Ramos (cell line): ENCODE results near the gene DHX32.

Source experiments
- in situ Hi-C: fragments of 300-500 bp; cut with MboI; formaldehyde crosslinking; loops from one replicate; pipeline ENCODE4 v1.14.3; 2022; ENCODE audit warnings: low sequenced_read_pairs; ENCODE audit not compliant: unreplicated experiment

The DHX32 gene

DNA sequence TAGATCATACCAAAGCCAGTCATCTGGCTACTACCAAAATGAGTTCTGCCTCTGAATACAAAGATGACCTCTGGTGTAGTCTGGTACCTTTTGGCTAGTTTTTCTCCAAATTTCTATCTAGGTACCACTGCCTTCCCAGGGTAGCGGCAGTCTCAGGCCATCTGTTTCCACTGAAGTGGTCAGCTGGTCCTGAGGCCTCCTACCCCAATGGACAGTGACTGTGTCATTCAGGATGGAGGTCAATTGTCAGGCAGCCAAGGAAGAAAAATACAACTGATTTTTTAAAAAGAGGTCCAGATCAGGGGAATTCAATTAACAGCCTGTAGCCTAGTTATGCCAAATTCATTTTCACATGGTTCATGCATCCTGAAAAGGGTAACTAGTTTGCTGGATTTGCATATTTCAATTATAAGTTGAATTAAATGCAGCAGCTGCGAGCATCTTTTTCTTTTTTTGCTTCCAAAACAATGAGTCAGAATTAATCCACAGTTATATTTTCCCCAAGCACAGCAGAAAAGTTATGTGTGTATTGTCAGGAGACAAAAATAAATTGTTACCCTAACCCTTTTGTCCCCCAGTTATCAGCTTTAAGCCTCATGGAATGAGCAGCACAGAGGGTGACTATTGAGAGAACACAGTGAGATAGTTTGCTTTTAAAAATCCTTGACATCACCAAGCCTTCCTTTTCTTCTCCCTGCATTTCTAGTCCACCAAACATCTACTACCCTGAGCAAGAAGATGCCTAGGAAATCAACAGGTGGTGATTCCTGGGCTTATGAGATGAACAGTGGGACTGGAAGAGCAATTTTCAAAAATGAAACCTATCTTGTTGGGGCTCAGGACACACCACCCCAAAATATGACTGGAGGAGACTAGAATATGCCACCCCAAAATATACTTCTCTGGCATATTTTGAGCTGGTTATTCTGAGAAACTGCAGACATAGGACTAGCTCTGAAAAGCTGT, 30.0 kb downstream of the DHX32 start:
- in situ Hi-C loops = no loop called here

DNA sequence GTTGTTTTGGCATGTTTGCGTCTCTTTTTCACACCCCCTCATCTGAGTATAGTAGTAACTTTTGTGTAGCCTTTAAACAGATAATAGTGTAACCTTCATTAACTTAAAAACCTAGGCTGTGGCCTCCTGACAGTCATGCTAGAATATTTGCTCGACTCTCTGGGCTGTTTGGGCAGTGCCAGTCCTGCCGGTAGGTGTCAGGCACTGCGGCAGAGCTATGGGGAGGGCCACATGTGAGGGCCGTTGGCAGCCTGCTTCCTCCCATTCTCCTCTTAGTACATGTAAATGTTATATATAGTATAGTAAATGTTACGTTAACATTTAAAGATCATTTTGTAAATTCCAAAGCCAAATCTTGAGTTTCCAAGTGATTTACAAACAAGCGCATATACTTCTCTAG, 31.6 kb downstream of the DHX32 start:
- in situ Hi-C loops = no loop called here

DNA sequence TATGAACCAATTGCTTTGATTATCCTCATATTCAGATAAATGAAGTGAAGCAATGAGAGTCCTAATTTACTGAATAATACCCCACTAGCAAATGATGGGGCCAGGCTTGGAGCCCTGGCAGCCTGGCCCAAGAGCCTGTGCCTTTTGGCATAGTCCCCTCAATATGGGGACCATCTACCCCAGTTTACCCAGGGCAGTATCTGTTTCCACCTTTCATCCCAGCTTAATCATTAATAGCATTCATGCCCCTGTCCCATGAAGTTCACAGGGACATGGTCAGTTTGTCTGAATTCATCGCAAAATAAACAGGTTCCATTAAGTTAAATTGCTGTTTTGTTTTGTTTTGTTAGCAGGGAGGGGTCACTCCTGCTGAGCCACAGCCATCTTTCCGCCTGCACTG, 32.2 kb downstream of the DHX32 start:
- in situ Hi-C loops = no loop called here

DNA sequence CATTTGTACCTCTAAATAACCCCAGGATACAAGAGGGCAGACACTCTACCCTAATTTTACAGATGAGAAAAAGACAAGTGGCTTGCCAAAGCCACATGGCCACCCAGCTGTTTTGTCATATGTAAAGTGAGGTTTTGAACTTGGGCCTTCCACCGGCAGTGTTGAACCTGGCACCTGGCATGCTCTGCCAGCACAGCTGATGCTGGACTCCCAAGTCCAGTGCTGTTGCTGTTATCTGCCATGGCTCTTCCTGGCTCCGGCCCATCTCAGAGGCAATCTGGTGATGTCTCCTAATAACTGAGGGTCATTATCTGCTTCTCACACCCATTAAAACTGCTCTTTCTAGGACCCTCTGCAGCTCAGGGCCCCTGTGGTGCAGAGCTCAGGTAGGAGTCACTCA, 32.7 kb downstream of the DHX32 start:
- in situ Hi-C loops = no loop called here

DNA sequence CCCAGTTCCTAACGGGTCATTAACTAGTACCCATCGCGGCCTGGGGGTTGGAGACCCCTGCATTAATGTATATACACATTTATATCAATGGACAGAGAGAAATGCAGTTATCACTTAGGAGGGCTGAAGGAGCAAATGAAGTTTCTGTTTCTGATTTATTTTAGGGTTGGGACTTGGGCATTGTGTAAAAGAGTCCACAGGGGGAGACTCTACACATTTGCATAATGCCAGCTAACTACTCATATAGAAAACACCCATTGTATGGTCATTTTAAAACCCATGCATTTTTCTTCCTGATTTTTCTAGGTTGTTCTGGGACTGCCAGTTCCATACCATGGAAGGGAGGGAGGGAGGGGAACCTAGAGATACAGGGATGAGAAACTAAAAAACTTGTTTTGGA, 34.2 kb downstream of the DHX32 start:
- in situ Hi-C loops = no loop called here

DNA sequence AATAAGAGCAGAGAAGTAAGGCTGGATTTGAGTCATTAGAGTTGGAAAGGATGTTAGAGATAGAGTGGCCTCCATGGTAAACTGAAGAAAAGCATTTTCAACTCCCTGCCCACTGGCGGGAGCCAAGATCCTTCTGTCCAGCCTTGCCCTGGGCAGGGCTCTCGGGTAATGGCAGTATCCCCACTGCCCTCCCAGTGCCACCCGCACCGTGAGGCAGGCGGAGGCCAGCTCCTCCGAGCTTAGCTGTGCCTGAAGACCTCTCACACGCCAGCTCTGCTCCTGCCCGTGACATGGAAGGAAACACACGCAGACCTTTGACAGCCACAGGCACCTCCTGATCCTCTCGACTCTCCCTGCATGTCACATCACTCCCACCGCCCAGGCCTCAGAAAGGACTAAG, 35.5 kb downstream of the DHX32 start:
- in situ Hi-C loops = no loop called here

DNA sequence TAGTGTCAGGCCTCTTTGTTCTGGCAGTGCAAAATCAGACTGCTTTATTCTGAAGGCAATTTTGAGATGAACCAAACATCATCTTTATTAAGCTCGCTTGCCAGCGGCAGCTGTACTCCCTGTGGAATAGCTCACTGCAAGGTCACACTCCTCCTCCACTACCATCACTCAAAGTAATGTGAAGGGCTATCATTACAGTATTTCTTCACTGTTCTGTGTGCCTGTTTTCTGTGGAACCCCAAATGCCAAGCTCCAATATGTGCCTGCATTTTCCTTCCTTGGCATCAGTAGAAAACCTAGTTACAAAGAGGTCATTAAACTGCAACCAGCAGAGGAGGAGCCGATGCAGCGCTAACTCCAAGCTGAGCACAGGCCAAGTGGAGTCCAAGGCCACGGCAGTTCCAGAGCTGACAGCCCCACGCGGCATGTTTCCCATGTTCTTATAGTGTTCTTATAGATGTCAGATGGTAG, 36.3 kb downstream of the DHX32 start:
- in situ Hi-C loops = no loop called here

DNA sequence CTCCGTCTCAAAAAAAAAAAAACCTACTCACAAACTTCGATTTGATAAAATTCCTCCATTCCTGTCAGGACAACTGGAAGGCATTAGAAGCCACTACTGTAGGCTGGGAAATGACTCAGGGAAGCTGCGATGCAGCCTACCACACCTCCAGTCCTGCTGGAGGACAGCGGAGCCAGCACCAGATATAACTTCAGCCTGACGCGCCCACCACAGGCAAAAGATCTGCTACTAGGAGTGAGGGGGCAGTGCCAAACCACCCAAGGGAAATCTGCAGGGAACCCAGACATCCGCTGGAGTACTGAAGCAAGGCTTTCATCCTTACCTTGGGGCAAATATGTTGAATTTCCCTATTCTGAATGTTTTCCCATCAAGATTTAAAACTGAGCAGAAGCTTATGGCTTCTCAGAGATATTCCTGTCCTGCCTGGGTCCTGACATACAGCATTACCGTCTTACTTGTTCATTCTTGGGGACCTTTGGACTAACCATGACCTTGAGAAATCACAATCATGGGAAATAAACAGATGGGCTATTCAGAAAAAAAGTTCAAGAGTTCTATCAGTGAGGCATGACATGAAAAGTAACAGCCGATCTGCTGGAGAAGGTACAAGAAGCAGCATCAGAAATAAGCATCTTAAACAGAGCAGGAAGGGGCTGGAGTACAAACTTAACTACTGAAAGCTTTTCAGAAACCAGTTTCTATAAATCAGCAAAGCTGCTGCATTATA, 37.3 kb downstream of the DHX32 start:
- in situ Hi-C loops = no loop called here

DNA sequence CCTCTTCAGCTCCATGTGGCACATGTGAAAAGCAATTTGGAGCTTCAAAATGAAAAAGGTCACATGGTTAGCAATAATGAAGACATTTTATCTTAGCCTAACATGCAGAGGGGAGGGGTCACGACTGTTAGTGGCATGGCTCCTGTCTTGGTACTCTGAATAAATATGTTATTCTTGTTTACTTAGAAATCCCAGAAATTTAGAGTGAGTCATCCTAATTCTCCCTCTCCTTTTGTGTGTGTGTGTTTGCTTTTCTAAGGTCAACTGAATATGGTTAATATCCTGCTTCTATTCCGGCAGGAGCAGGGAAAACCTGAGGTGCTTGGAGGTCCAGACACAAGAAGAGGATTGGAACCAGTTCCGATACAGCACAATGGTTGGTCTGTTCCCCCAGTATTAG, 40.1 kb downstream of the DHX32 start:
- in situ Hi-C loops = no loop called here

DNA sequence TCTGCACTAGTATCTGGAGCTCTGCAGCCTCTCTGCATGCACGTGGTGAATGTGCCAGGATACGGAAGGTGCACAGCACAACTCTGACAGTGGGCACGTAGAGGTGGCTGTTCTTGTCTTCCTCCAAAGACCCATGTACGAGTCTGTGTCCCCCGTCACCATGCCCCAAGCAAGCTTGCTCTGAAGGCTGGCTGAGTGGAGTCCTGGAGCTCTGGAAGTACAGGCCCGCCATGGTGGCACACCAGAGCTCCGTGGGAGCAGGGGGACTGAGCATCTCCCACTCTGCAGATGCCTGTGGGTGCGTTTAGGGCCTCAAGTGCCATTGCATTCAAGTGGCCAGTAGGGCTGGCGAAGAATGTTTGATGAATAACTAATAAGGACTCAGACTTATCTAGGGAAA, 40.7 kb downstream of the DHX32 start:
- in situ Hi-C loops = no loop called here

DNA sequence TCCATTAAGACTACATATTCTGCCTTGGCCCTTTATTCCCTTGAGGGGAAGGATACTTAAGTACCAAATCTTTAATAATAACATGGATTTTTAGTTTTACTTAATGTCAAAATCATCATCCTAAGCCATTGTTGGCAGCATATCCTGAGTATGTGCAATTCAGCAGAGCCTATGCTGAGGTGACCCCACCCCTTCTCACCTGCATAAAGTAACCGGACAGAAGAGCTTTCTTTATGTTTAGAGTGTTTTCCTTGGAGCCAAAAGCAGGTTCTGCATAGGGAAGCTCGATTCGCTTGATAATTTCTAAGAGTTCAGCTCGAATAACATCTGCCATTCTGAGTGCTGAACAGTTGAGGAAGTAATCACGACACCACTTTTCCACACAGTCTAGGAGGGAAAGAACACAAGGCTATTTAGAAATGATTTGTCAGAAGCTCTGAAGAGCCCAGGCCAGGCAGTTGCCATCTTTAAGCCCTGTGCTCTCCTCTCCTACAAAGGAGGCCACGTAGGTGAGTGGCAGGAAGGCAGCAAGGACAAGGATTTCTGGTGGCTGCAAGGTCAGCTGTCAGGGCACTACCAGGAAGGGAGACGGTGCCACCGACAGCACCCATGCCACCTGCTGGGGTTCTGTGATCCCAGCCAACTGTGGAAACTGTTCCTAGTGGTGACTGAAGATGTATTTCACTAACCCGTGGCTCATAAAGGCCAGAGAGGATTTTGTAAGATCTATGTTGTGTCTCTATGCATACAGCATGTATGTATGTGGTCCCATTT, 42.1 kb downstream of the DHX32 start:
- in situ Hi-C loops = no loop called here

DNA sequence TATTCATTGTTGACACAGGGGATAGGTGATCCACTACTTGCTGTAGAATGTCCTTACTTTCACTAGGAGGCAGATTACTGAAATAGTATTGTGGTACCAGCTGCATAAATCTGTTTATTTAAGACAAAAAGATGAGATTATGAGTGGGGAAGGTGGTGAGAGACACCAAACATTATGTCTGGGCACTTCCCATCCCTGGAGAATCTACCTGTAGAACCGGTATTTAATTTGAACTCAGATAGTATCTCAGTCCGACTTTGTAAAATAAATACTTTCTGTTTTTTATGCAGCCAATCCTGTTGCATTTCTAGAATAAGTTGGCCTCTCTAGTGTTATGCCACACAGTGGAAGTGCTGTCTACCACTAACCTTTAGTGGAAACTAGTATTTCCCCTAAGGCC, 44.3 kb downstream of the DHX32 start:
- in situ Hi-C loops = no loop called here

DNA sequence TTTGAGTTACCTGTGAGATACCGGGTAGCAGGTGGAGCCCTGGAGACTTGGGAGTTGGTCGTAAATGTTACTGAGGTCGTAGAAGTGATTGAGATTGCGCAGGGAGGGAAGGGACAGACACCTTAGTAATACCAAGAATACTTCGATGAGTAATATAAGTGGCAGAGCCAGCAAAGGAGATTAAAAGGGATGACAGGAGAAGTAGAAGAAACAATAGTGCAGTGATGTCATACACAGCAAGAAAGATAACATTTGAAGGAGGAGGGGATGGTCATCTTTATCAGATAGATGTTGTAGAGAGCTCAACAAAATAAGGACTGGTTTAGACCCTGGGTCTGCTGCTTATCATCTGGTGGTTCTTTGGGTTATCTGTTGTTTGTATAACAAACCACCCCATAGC, 52.8 kb downstream of the DHX32 start:
- in situ Hi-C loops = no loop called here

DNA sequence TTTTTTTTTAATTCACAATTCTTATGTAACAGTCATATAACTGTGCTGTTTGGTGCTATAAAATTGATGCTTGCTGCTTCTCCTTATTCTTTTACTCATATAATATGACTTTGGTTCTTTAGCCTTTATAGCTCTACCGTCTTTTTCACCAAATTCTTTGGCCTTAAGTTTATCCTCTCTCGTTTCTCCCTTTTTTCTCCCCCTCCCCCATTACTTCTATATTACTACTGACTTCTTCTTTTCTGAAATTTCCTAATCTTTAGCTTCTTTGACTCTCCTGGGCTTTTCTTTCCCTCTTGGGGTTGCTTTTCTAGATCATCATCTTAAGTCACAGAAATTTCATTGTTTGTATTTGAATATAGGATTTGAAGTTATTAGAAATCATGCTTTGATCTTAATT, 54.0 kb downstream of the DHX32 start:
- in situ Hi-C loops = no loop called here

DNA sequence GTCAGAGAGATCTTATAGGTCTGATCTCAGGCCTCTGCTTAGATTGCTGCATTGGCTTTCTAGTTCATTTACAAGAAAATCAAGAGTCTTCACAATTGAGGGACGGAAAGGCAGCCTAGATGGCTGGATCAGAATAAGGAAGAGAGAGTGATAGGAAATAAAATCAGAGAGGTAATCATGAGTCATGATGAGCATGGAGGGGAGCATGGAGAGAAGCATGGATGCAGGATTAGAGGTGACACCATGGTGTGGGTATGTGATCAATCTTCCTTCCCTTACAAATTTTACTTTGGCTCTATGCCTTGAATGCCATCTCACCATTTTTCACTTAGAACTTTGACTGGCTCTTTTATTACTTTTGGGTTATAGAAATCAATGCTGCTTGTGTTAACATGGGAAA, 56.4 kb downstream of the DHX32 start:
- in situ Hi-C loops = no loop called here

DNA sequence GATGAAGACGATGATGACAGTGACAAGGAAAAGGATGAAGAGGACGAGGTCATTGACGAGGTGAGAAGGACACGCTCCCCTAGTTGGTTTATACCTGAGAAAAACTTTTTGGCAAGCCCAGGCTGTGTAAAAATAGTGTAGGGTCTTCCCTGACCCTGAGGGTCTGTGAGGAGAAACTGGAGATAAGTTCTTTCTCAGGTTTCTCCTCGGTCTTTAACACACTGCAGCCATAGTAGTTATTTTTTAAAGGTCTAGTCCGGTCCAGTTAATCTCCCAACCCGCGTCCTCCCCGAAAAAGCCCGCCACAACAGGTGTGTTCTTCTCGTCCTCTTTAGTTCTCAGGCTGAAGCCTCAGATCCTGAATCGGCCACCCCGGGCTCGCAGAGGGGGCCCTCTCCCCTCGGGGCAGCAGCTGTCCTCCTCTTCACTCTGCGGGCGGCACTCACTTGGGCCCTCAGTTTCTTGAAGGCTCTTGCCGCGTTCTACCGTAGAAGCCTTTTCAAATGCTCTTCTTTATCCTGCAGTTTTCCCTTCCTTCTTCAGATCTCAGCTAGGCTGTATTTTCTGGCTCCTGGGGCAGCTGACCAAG, 57.3 kb downstream of the DHX32 start:
- in situ Hi-C loops = no loop called here

DNA sequence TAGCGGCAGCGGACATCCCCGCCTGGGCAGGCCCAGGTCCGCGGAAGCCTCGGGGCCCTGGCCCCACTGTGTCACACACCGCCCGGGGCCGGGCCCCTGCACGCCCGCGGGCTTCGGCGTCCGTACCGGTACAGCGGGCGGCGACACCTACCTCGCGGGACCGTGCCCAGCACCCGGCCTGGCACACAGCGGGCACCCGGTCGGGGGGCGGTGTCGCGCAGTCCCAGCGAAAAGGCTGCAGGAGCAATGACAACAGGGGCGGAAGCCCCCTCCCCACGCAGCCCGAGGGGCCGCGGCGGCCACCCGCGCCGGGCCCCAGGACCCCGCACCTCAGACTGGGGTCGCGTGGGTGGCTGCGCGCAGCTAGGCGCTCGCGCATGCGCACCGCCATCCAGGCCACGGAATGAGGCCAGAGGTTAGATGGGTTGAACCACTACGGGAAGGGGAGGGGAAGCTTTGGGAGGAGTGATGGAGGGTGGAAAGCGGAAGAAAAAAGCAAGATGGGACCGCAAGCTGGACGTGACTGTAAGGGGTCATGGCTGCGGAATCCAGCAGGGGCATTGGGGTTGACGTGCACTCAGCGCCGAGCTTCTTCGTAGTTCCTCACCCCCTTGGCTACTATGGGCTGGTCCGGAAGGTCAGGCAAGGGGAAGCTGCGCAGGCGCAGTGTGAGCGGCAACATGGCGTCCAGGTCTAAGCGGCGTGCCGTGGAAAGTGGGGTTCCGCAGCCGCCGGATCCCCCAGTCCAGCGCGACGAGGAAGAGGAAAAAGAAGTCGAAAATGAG, 58.0 kb downstream of the DHX32 start, which contains the start of the genes BCCIP and UROS:
Gene BCCIP, plus strand, starts transcription at position 669 of the 785 bp plus-strand sequence. Its CDS starts 12 bp downstream, at position 681.
Gene UROS, minus strand, starts transcription at position 381 of the 785 bp plus-strand sequence. CDS start 6,759 bp downstream, outside the sequence.
- in situ Hi-C loops = no loop called here

DNA sequence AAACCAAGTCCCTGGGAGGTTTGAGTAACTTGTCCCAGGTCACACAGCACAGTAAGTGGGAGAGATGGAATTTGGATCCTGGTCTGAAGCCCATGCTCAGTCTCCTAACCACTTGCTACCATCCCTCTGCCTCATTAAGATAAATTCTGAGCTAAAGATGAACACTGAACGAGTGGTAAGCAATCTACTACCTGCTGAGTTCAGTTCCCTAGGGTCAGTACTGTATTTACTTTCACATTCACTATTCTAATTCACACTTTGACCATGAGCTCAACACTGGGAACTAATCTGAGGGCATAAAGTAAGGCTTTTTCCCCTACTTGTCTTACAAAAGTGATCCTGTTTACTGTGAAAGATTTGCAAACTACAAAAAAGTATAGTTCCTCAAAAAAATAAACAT, 60.4 kb downstream of the DHX32 start:
- in situ Hi-C loops = no loop called here

DNA sequence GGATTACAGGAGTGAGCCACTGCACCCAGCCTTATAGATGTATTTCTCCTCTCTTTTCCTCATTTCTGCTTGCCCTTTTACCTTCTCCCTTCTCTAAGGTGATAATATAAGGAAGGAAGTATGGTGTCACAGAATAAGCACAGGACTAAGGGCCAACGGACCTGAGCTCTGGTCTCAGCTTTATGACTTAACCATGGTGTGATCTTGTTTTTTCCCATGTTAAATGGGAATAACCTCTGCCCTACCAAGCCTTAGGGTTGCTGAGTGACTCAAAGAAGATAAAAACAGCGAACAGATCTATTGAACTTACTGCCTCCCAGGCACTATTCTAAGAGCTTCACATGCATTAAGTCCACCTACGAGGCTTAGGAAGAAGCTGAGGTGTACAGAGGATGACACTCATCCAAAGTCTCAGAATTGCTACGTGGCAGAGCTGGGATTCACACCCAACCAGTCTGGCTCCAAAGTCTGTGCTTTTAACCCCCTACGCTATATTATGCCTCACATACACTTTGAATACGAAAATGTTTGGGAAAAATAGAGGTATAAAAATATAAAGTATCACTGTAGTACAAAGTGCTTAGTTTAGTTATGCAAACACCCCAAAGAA, 63.6 kb downstream of the DHX32 start:
- in situ Hi-C loops = no loop called here
